Skeletal muscle satellite cell (primary cell): ENCODE data around the gene NTF3.

Experiments used
- H3K27me3 ChIP-seq: 2 replicates; pipeline ENCODE4 v1.7.0; 2013; ENCODE audit warnings: low read length; ENCODE audit not compliant: control insufficient read depth, insufficient read depth
- H3K36me3 ChIP-seq: 2 replicates; pipeline ENCODE4 v1.7.0; 2013; ENCODE audit warnings: mild to moderate bottlenecking, control low read depth, low read length; ENCODE audit not compliant: insufficient read depth
- H3K4me1 ChIP-seq: 2 replicates; pipeline ENCODE4 v1.7.0; 2013; ENCODE audit warnings: low read length; ENCODE audit not compliant: control insufficient read depth, insufficient read depth
- H3K4me2 ChIP-seq: 2 replicates; pipeline ENCODE4 v1.7.0; 2013; ENCODE audit warnings: mild to moderate bottlenecking, low read length
- H3K4me3 ChIP-seq: 2 replicates; pipeline ENCODE4 v1.7.0; 2013; ENCODE audit warnings: low read length
- H3K9ac ChIP-seq: 2 replicates; pipeline ENCODE4 v1.7.0; 2013; ENCODE audit warnings: mild to moderate bottlenecking, low read depth, low read length, moderate library complexity
- H3K9me3 ChIP-seq: replicated peaks from 2 replicates; pipeline ENCODE4 v1.7.0; 2013; ENCODE audit warnings: mild to moderate bottlenecking, control low read depth, low read length

Gene NTF3

DNA sequence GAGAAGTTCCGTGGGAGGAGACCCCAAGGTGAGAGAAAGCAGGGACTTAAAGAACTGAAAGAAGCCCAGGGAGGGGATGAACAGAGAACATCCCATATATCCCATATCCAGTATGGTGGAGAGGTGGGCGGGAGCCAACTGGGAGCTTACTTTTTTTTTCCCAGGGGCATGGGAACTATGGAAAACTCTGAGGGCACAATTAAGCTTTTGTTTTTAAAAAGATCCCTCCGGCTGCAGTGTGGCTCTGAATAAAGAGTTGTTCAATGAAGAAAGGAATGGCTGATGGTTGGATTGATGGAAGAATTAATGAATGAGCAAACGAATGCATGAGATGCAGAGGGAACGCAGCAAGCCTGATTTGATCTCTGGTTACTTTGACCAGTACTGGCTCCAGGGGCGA lies 12.6 kb downstream of the NTF3 start:
- H3K4me2 ChIP-seq = no peak overlapping the region
- H3K36me3 ChIP-seq = no peaks in the 10 kb centered on the region
- no peaks in the 10 kb centered on the region for H3K9me3 ChIP-seq
- peaks cover 70% of the 10 kb centered on the region for H3K27me3 ChIP-seq
- no peak overlapping the region for H3K9ac ChIP-seq
- H3K4me3 ChIP-seq = no peak overlapping the region
- no peaks in the 10 kb centered on the region for H3K4me1 ChIP-seq

- H3K9ac ChIP-seq = no peak overlapping the region
- H3K27me3 ChIP-seq = peaks cover 68% of the 10 kb centered on the region
- H3K9me3 ChIP-seq = no peaks in the 10 kb centered on the region
- no peak overlapping the region for H3K4me2 ChIP-seq
- no peaks in the 10 kb centered on the region for H3K4me1 ChIP-seq
- no peak overlapping the region for H3K4me3 ChIP-seq
- H3K36me3 ChIP-seq = no peaks in the 10 kb centered on the region
Measured at GRCh38 chr12:5447320-5447719, 15.4 kb downstream of the NTF3 start.

- Histone ChIP-seq H3K9me3 (no peaks in the 10 kb centered on the region), H3K4me2 (no peak overlapping the region), H3K36me3 (no peaks in the 10 kb centered on the region), H3K4me3 (no peak overlapping the region), H3K27me3 (peaks cover 57% of the 10 kb centered on the region), H3K4me1 (no peaks in the 10 kb centered on the region), H3K9ac (no peak overlapping the region)
Measured at GRCh38 chr12:5451251-5451650, 19.3 kb downstream of the NTF3 start.

GRCh38 chr12:5452569-5452968 lies 20.7 kb downstream of the NTF3 start:
- Histone ChIP-seq H3K4me3 (no peak overlapping the region), H3K9me3 (no peaks in the 10 kb centered on the region), H3K9ac (no peak overlapping the region), H3K36me3 (no peaks in the 10 kb centered on the region), H3K27me3 (peaks cover 47% of the 10 kb centered on the region), H3K4me2 (no peak overlapping the region), H3K4me1 (peaks cover 10% of the 10 kb centered on the region)

- Histone ChIP-seq H3K27me3 (peaks cover 38% of the 10 kb centered on the region), H3K4me2 (no peak overlapping the region), H3K9ac (no peak overlapping the region), H3K36me3 (no peaks in the 10 kb centered on the region), H3K9me3 (no peaks in the 10 kb centered on the region), H3K4me3 (no peak overlapping the region), H3K4me1 (peaks cover 10% of the 10 kb centered on the region)
Measured at GRCh38 chr12:5453466-5453865, 21.6 kb downstream of the NTF3 start.

DNA sequence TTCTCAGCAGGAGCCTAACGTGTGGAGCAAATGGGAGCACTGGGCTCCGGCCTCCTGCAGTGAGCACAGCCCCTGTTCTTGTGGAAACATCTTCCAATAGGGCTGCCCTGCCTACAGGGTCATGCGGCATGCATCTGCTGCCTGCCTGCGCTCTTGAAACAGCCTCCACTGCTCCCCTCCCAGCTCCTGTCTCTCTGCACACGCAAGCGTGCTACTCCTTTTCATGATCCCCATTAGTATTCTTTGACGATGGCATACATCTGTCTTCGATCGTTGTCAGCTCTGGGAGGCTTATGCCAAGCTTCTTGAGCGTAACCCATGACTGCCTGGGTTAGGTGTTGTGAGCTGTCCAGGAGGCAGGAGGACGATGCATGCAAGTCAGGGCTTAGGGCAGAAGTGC lies 23.1 kb downstream of the NTF3 start:
- Histone ChIP-seq H3K9ac (no peak overlapping the region), H3K36me3 (no peaks in the 10 kb centered on the region), H3K4me2 (no peak overlapping the region), H3K4me3 (no peak overlapping the region), H3K4me1 (peaks cover 10% of the 10 kb centered on the region), H3K27me3 (peaks cover 22% of the 10 kb centered on the region), H3K9me3 (no peaks in the 10 kb centered on the region)

- Histone ChIP-seq H3K36me3 (no peaks in the 10 kb centered on the region), H3K4me3 (no peak overlapping the region), H3K4me1 (peaks cover 10% of the 10 kb centered on the region), H3K27me3 (peaks cover 12% of the 10 kb centered on the region), H3K9ac (no peak overlapping the region), H3K9me3 (no peaks in the 10 kb centered on the region), H3K4me2 (no peak overlapping the region)
Measured at GRCh38 chr12:5456030-5456429, 24.1 kb downstream of the NTF3 start.

GRCh38 chr12:5456906-5457305 lies 25.0 kb downstream of the NTF3 start:
- no peak overlapping the region for H3K9ac ChIP-seq
- no peaks in the 10 kb centered on the region for H3K9me3 ChIP-seq
- peaks cover 8% of the 10 kb centered on the region for H3K27me3 ChIP-seq
- peaks cover 10% of the 10 kb centered on the region for H3K4me1 ChIP-seq
- no peaks in the 10 kb centered on the region for H3K36me3 ChIP-seq
- peak overlapping the region; percentile 39 for H3K4me2 ChIP-seq
- peak overlapping the region; percentile 0 for H3K4me3 ChIP-seq

- peaks cover 10% of the 10 kb centered on the region for H3K4me1 ChIP-seq
- no peak overlapping the region for H3K4me2 ChIP-seq
- H3K4me3 ChIP-seq = no peak overlapping the region
- no peaks in the 10 kb centered on the region for H3K9me3 ChIP-seq
- no peak overlapping the region for H3K9ac ChIP-seq
- no peaks in the 10 kb centered on the region for H3K36me3 ChIP-seq
- no peaks in the 10 kb centered on the region for H3K27me3 ChIP-seq
Measured at GRCh38 chr12:5458229-5459050, 26.5 kb downstream of the NTF3 start.

GRCh38 chr12:5459051-5459782 lies 27.3 kb downstream of the NTF3 start:
- no peaks in the 10 kb centered on the region for H3K9me3 ChIP-seq
- peaks cover 10% of the 10 kb centered on the region for H3K4me1 ChIP-seq
- H3K4me3 ChIP-seq = no peak overlapping the region
- H3K36me3 ChIP-seq = no peaks in the 10 kb centered on the region
- H3K9ac ChIP-seq = no peak overlapping the region
- no peaks in the 10 kb centered on the region for H3K27me3 ChIP-seq
- H3K4me2 ChIP-seq = no peak overlapping the region

- Histone ChIP-seq H3K4me3 (no peak overlapping the region), H3K4me1 (peaks cover 10% of the 10 kb centered on the region), H3K9me3 (no peaks in the 10 kb centered on the region), H3K27me3 (no peaks in the 10 kb centered on the region), H3K9ac (no peak overlapping the region), H3K36me3 (no peaks in the 10 kb centered on the region), H3K4me2 (no peak overlapping the region)
Measured at GRCh38 chr12:5460817-5461216, 28.9 kb downstream of the NTF3 start.

DNA sequence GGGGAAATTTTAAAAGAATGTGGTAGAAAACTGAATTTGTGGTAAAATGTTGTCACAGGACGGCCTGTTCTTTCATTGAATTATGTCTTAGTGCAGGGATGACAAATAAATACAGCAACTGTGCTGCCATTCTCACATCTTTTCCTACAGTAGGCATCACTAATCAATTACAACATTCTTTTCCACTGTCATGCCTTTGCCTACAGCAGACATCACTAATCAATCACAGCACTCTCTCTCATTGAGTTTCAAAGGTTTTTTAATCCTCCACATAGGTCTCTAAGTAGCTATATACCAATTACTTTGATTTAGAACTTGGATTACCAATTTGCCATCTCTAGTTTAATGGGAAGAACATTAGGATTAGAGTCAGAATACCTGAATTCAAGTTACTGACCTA lies 30.1 kb downstream of the NTF3 start:
- H3K36me3 ChIP-seq = no peaks in the 10 kb centered on the region
- peaks cover 5% of the 10 kb centered on the region for H3K4me1 ChIP-seq
- no peak overlapping the region for H3K4me2 ChIP-seq
- H3K4me3 ChIP-seq = no peak overlapping the region
- H3K9ac ChIP-seq = no peak overlapping the region
- H3K9me3 ChIP-seq = no peaks in the 10 kb centered on the region
- no peaks in the 10 kb centered on the region for H3K27me3 ChIP-seq
